Upper lobe of right lung (tissue), 1 donor: ENCODE data around the gene KANK3. TPM values are rescaled to one million over a fixed set of nuclear protein-coding genes. Genes with fewer than 3 reads are reported as not detected.

ENCODE experiments used
- ATAC-seq: fragments of 200-7000 bp; cut with Tn5 transposase; one replicate; pipeline ENCODE4 v1.9.1; 2020; ENCODE audit warnings: mild to moderate bottlenecking, moderate library complexity
- DNase-seq: peaks from one replicate; pipeline ENCODE4 v3.0.0-alpha.2; 2020
- H3K27ac ChIP-seq: fragments of 200-600 bp; one replicate; pipeline ENCODE4 v1.8.0; 2022
- H3K27me3 ChIP-seq: fragments of 200-600 bp; one replicate; pipeline ENCODE4 v1.8.0; 2022; ENCODE audit warnings: mild to moderate bottlenecking
- H3K36me3 ChIP-seq: fragments of 200-600 bp; one replicate; pipeline ENCODE4 v1.8.0; 2022
- H3K4me1 ChIP-seq: fragments of 200-600 bp; one replicate; pipeline ENCODE4 v1.8.0; 2022
- H3K4me3 ChIP-seq: fragments of 200-600 bp; one replicate; pipeline ENCODE4 v1.8.0; 2022; ENCODE audit warnings: mild to moderate bottlenecking
- H3K9me3 ChIP-seq: fragments of 200-600 bp; one replicate; pipeline ENCODE4 v1.8.0; 2022
- intact Hi-C: fragments of 100-400 bp; cut with DNase I; formaldehyde crosslinking; loops from one replicate; pipeline ENCODE4 v1.11.0; 2022
- long read RNA-seq: library from polyadenylated mRNA; unstranded; transcript quantifications from one replicate; pipeline ENCODE4 v2.0.0, GENCODE V29; 2021
- total RNA-seq: library from RNA; stranded (reverse); fragmentation: NEBNext Ultra II Directional; extraction: Animal tissue kit (Norgen Biotek cat#: 25700); gene quantifications from one replicate; pipeline ENCODE4 v1.2.1, GENCODE V29; 2021
- TF ChIP-seq, protein P1 (sequence below): fragments of 200-600 bp; IDR thresholded peaks from one replicate; pipeline ENCODE4 v1.8.0; 2022; ENCODE audit warnings: antibody characterized with exemption
- donor health status: DM: no; HTN: yes; CAD: no; lungs with severe emphysema.

The KANK3 gene
- total RNA-seq, result 54.0 TPM
- long read RNA-seq, transcript KANK3-201 (11 exons, 2,787 nt), result major isoform, 356 of 652 reads
- long read RNA-seq, transcript KANK3-203 (11 exons, 2,672 nt), result minor isoform, 5 of 652 reads
- long read RNA-seq, partial matches to known transcripts, result 159 of 652 reads
- long read RNA-seq, other reads (novel, unspliced or antisense), result 132 of 652 reads

DNA sequence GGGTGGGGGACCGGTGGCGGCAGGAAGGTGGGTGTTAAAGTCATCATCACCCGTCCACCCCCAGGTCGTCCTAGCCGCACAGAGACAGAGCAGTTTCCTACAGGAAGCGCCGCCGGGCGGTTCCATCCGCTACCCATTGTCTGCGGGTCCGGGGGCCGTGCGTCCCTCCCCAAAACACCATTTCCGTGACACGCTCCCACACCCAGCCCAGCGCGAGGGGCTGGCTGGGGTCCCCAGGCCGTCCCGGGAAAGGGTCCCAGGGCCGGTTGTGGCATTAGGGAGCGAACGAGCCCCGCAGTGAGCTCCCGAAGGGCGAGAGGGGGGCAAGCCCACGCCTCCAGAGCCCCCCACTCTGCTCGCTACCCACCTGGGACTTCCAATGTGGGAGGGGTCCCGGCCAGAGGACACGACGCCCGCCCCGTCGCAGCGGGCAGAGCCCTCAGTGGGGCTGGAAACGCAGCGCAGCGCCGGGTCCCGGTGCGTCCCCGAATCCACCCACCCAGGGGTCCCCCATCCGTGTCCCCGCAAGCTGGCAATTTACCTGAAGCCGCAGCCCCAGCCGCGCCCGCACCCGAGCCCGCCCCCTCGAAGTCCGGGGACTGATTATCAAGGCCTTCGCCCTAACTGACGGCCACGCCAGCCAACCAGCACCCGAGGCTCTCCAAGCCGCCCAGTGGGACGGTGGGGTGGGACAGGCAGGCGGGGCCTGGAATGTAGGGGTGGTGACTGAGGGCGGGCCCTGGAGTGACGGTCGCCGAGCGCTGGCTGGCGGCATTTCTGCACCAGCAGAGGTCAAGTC lies at the start of gene KANK3:
KANK3 (minus strand) TSS at position 579 of the 799 bp plus-strand sequence. CDS start 5,434 bp downstream, outside the sequence.
- no peaks in the 10 kb centered on the region for H3K9me3 ChIP-seq
- ATAC-seq (peak; percentile 99), DNase-seq (peak; percentile 99)
- peak within 1 kb of the TSS; percentile 97 for H3K27ac ChIP-seq
- H3K36me3 ChIP-seq, result no peaks in the 10 kb centered on the region
- H3K27me3 ChIP-seq, result no peaks in the 10 kb centered on the region
- H3K4me3 ChIP-seq, result peak within 1 kb of the TSS; percentile 80
- intact Hi-C loops, result no loop called here
- TF ChIP-seq, protein P1, sequence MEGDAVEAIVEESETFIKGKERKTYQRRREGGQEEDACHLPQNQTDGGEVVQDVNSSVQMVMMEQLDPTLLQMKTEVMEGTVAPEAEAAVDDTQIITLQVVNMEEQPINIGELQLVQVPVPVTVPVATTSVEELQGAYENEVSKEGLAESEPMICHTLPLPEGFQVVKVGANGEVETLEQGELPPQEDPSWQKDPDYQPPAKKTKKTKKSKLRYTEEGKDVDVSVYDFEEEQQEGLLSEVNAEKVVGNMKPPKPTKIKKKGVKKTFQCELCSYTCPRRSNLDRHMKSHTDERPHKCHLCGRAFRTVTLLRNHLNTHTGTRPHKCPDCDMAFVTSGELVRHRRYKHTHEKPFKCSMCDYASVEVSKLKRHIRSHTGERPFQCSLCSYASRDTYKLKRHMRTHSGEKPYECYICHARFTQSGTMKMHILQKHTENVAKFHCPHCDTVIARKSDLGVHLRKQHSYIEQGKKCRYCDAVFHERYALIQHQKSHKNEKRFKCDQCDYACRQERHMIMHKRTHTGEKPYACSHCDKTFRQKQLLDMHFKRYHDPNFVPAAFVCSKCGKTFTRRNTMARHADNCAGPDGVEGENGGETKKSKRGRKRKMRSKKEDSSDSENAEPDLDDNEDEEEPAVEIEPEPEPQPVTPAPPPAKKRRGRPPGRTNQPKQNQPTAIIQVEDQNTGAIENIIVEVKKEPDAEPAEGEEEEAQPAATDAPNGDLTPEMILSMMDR, result peak; percentile 8
- H3K4me1 ChIP-seq, result peaks cover 18% of the 10 kb centered on the region

DNA sequence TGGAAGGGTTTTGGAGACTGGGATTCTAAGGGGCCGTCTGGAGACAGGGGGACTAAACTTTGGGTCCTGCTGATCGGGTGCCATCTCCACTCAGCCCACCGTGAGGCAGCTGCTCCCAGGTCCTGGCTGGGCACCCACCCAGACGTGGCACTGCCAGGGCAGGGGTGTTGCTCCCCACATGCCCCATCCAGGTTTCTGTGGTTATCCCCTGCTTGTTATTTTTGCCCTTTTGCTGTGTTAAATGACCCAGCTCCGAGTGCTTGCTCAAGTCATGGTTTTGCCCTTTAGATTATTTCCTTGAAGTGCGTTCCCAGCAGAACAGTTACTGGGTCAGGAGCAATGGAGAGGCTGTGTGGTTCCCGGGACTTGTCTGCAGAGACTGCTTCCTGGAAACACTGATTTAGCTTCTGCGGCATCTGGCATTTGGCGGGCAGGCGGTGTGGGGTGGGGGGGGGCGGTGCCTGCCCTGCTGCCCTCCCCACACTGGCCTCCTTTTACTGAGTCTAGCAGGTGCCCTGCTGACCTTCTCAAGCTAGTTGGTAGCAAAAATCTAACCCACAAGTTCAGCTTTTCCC lies 49.0 kb upstream of the KANK3 start:
- H3K4me1 ChIP-seq, result peaks cover 66% of the 10 kb centered on the region
- DNase-seq (peak; percentile 70), ATAC-seq (no peak)
- peak overlapping the region; percentile 56 for H3K27ac ChIP-seq
- H3K4me3 ChIP-seq, result no peak overlapping the region
- no peaks in the 10 kb centered on the region for H3K27me3 ChIP-seq
- TF ChIP-seq, protein P1, result no peak
- H3K9me3 ChIP-seq, result no peaks in the 10 kb centered on the region
- intact Hi-C loops, result no loop called here
- no peaks in the 10 kb centered on the region for H3K36me3 ChIP-seq

DNA sequence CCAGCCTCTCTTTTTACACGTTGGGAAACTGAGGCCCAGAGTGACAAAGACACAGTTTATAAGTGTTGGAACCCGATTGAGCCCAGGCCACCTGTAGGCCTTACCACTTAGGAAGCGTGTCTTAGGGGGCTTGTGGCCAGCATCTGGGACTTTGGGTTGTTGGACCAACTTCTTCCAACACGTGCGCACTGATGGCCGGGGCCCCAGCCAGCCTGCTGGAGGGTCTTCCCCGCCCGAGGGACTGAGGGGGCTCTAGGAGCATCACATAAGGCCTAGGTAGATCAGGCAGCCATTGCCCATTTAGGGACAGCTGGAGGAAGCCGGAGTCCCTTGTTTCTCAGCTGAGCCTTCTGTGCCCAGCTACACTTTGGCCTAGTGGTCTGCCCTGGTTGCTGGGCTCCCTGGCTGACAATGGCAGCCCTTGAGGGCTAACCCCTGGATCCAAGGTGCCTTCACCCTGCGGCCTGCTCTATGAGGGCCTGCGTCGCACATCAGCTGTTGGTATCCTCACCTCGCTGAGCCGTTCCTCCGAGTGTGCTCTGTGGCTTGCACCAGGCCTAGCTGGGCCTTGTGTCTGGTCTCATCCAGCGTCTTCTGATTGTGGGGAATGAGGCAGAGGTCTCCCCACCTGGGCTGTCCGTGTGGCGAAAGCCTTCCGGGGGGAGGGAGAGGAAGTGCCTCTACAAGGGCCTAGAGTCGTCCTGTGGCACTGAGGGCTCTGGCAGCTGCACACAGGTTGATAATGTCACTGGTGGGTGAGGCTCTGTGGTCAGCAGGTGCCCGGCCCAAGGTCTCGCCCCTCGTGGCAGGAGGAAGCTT lies 48.3 kb upstream of the KANK3 start:
- intact Hi-C loops, result no loop called here
- ATAC-seq (no peak), DNase-seq (peak; percentile 65)
- peak overlapping the region; percentile 56 for H3K27ac ChIP-seq
- H3K27me3 ChIP-seq, result no peaks in the 10 kb centered on the region
- TF ChIP-seq, protein P1, result no peak
- H3K9me3 ChIP-seq, result no peaks in the 10 kb centered on the region
- peaks cover 62% of the 10 kb centered on the region for H3K4me1 ChIP-seq
- H3K4me3 ChIP-seq, result peak overlapping the region; percentile 83
- no peaks in the 10 kb centered on the region for H3K36me3 ChIP-seq

DNA sequence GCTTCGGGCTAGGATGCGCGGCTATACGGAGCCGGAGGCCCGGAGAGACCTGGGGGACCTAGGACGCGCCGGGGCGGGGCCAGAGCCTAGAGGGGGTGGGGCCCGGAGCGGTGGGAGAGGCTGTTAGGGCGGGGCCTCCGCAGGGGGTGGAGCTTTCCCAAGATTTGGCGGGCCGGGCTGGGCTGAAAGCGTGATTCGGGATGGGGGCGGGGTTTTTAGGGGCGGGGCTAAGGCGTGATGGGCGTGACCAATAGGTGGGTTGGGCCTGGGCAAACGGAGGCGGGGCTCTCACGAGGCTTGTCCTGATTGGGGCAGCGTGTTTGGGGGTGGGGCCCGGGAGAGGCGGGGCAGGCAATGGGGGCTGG lies 47.5 kb upstream of the KANK3 start:
- no peaks in the 10 kb centered on the region for H3K36me3 ChIP-seq
- peak; percentile 88 for ATAC-seq
- no peaks in the 10 kb centered on the region for H3K27me3 ChIP-seq
- intact Hi-C loops, result no loop called here
- no peaks in the 10 kb centered on the region for H3K9me3 ChIP-seq
- DNase-seq, result peak; percentile 98
- peaks cover 56% of the 10 kb centered on the region for H3K4me1 ChIP-seq
- peak overlapping the region; percentile 83 for H3K4me3 ChIP-seq
- peak overlapping the region; percentile 100 for H3K27ac ChIP-seq
- TF ChIP-seq, protein P1, result no peak

DNA sequence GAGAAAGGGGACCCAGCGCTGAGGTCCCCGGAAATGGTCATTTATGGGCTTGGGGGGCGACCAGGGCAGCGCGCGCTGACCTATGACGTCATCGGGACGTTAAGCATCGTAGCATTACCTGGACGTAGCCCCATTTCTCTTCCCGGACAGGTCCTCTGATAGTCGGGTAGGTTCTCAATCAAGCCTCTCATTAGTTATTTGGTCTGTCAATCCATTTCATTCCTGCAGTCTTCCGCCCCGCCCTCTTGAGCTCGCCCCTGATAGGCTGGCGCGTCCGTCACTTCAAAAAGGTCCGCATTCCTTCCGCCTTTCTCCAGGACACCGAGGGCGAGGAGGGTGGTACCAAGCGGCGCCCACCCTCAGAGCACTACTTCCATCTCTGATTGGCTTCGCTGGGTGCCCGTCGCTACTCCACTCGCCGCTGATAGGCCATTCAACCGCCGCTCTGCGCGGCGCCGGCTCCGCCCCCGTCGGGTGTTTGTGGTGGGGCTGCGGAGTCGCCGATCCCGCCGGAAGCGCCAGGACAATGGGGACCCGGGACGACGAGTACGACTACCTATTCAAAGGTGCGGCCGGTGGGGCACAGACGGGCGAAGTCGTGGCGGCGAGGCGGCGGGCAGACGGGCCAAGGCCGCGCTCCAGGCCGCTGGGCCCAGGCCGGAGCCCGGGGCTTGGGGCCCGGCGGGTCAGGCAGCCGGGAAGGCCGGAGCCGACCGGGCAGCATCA lies 47.0 kb upstream of the KANK3 start, which contains the start of gene RAB11B:
RAB11B (plus strand) TSS at position 470 of the 726 bp plus-strand sequence; CDS start at position 527, 57 bp downstream.
- Histone ChIP-seq H3K36me3 (no peaks in the 10 kb centered on the region), H3K27ac (peak within 1 kb of the TSS; percentile 100), H3K27me3 (no peaks in the 10 kb centered on the region), H3K4me1 (peaks cover 56% of the 10 kb centered on the region), H3K4me3 (peak within 1 kb of the TSS; percentile 83), H3K9me3 (no peaks in the 10 kb centered on the region)
- ATAC-seq (peak; percentile 94), DNase-seq (peak; percentile 99)
- TF ChIP-seq, protein P1, result no peak
- intact Hi-C loops, result no loop called here
